ENCODE data around the gene SPNS1.

SPNS1 gene

DNA sequence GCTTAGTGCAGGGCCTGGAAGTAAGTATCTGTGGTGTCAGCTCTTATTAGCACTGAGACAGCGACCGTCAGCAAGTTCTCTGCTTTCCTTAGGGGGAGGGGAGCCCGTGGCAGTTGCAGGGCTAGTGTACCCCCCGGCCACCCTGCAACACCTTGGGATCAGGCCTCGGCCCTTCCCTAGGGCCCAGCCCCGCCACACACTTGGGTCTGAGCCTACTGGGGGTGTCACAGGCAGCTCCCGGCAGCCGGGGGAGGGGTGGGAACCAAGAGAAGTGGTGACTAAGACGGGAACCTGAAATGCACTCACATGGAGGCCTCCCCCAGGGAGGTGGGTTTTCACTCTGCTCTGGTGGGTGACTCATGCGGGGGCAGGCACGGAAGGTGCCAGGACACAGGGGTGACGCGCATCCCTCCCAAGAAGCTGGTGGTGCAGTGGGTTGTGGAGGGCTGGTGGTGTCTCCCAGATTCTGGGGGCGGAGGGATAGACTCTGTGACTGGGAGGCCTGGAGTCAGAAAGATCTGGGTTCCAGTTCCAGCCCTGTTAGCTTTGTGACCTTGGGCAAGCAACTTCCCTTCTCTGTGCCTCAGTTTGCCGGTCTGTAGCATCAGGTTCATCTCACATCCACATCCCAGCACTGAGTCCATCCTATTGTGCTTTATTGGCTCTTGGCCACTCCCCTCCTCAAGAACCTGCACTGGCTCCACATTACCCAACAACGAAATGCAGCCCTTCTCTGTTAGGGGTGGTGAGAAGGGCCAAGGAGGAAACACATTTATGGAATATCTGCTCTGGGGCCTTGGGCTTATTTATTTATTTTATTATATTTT is 54.8 kb downstream of the SPNS1 start:
- peak; percentile 94 for DNase-seq

DNA sequence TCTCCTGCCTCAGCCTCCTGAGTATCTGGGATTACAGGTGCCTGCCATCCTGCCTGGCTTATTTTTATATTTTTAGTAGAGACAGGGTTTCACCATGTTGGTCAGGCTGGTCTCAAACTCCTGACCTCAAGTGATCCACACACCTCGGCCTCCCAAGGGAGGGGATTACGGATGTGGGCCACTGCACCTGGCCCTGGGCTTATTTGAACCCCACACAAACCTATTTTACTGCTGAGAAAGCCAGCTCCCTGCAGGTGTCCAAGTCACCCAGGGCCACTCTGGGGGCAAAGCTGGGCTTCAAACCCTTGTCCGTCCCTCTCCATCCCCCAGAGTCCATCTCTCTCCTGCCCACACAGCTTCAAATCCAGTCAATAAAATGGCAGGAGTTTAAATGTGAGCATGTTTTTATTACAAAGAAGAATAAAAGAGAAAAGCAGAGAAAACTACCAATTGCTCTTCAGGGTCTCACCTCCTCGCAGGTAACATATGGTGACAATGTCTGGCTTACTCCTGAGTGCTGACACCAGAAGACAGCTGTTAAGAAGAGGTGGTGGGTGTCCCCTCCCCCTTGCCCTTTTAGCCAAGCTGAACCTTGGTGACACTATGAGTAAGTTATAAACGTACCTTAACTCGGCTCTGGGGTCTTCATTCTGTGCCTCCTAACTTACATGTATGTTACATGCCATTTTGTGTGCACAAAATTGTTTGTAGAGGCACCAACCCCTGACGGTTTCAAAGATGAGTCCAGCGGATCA is 55.7 kb downstream of the SPNS1 start:
- DNase-seq: peak; percentile 43

Data from activated effector memory CD4-positive, alpha-beta T cell treated with anti-CD3 and anti-CD28 coated beads, Interleukin-2, amount 50 U/mL, for 16 hours (primary cell).